ENCODE measurements around the gene AMTN. TPM values are rescaled to one million over a fixed set of nuclear protein-coding genes. Genes with fewer than 3 reads are reported as not detected.

The AMTN gene
- total and polyA plus RNA-seq, 4 donors, result not detected

DNA sequence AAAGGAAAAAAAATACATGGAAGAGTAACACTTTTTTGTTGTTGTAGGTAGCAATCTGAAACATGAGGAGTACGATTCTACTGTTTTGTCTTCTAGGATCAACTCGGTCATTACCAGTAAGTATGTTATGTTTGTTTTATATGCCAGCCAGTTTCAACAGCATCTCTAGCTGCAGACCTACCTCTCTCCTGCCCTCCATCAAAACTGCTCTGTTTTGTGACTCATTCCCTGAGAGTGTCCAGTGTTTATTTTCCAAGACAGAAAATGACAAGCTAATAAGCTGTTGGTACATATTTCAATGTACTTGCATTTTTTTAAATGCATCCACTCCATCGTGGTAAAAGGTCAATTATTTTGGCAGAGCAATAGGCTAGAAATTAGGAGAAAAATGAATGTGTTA lies 347 bp downstream of the AMTN start (continued):
- no peak for TF ChIP-seq EGR1 (IDR thresholded peaks at IDR 0.05; ENCODE audit: low read depth in 2 of 2)
- TF ChIP-seq, protein P1, sequence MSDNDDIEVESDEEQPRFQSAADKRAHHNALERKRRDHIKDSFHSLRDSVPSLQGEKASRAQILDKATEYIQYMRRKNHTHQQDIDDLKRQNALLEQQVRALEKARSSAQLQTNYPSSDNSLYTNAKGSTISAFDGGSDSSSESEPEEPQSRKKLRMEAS (IDR thresholded peaks at IDR 0.05), result no peak
- no peak for TF ChIP-seq YY1 (IDR thresholded peaks at IDR 0.05)
- TF ChIP-seq SP1 (IDR thresholded peaks at IDR 0.05), result no peak
- TF ChIP-seq FOXA1 (IDR thresholded peaks at IDR 0.05), result no peak

DNA sequence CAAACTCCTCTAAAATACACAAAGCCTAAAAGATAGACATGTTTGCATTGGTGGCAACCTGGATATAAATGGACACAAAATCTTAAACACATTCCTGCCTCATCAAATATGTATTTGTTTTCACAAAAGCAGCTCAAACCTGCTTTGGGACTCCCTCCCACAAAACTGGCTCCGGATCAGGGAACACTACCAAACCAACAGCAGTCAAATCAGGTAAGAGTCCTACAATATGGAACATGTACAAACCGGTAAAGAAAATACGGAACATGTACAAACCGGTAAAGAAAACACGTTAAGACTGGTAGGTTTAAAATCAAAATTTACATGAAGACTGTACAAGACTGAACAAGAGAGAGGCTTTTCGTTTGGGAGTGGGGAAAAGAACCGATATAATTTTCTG lies 4.3 kb downstream of the AMTN start:
- Histone ChIP-seq H3K27ac (ENCODE audit: low read depth in 1 of 2, low read length in 2 of 2) (no peak overlapping the region), H3K9ac (ENCODE audit: low read depth in 1 of 2, low read length in 2 of 2) (no peak overlapping the region), H3K27me3 (ENCODE audit: control insufficient read depth in 4 of 4, insufficient read depth in 4 of 4, low read length in 3 of 4) (peaks cover 0 to 6% (median 0%) of the 10 kb centered on the region in 4 donors), H3K9me3 (ENCODE audit: control insufficient read depth in 4 of 4, low read length in 3 of 4) (no peaks in the 10 kb centered on the region), H3K4me3 (ENCODE audit: low read depth in 1 of 3, low read length in 3 of 3) (no peak overlapping the region), H3K36me3 (ENCODE audit: control insufficient read depth in 4 of 4, insufficient read depth in 3 of 4, low read depth in 1 of 4, low read length in 3 of 4) (no peaks in the 10 kb centered on the region), H3K4me1 (ENCODE audit: control insufficient read depth in 4 of 4, insufficient read depth in 4 of 4, low read length in 3 of 4) (no peaks in the 10 kb centered on the region)
- TF ChIP-seq YY1 (IDR thresholded peaks at IDR 0.05) (no peak), GABPA (IDR thresholded peaks at IDR 0.05 in 1 of 2, conservative IDR thresholded peaks at IDR 0.05 in 1 of 2) (no peak), RAD21 (IDR thresholded peaks at IDR 0.05) (no peak), EGR1 (IDR thresholded peaks at IDR 0.05; ENCODE audit: low read depth in 2 of 2) (no peak), HNF4A (conservative IDR thresholded peaks at IDR 0.05) (no peak)
- TF ChIP-seq, protein P2, sequence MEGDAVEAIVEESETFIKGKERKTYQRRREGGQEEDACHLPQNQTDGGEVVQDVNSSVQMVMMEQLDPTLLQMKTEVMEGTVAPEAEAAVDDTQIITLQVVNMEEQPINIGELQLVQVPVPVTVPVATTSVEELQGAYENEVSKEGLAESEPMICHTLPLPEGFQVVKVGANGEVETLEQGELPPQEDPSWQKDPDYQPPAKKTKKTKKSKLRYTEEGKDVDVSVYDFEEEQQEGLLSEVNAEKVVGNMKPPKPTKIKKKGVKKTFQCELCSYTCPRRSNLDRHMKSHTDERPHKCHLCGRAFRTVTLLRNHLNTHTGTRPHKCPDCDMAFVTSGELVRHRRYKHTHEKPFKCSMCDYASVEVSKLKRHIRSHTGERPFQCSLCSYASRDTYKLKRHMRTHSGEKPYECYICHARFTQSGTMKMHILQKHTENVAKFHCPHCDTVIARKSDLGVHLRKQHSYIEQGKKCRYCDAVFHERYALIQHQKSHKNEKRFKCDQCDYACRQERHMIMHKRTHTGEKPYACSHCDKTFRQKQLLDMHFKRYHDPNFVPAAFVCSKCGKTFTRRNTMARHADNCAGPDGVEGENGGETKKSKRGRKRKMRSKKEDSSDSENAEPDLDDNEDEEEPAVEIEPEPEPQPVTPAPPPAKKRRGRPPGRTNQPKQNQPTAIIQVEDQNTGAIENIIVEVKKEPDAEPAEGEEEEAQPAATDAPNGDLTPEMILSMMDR (IDR thresholded peaks at IDR 0.05; ENCODE audit: low read depth, low read length, missing input control), result no peak
- TF ChIP-seq, protein P1 (IDR thresholded peaks at IDR 0.05), result no peak
- no peak for DNase-seq (ENCODE audit: low spot score)
- WGBS, result 87% methylated on average over 7 of the region's 7 CpGs

DNA sequence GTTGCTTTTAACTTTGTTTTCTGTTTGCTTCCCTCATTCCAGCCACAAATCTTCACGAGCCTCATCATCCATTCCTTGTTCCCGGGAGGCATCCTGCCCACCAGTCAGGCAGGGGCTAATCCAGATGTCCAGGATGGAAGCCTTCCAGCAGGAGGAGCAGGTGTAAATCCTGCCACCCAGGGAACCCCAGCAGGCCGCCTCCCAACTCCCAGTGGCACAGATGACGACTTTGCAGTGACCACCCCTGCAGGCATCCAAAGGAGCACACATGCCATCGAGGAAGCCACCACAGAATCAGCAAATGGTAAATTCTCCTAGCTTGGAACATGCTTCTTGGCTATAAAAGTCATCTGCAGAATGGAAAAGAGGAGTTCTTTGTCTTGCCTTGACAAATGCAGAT lies 12.6 kb downstream of the AMTN start:
- 77% methylated on average over 5 of the region's 5 CpGs for WGBS
- H3K27me3 ChIP-seq (ENCODE audit: control insufficient read depth in 4 of 4, insufficient read depth in 4 of 4, low read length in 3 of 4), result no peaks in the 10 kb centered on the region
- TF ChIP-seq, protein P2 (IDR thresholded peaks at IDR 0.05; ENCODE audit: low read depth, low read length, missing input control), result no peak
- TF ChIP-seq, protein P1 (IDR thresholded peaks at IDR 0.05), result no peak
- TF ChIP-seq RXRA (IDR thresholded peaks at IDR 0.05) (no peak), FOXA2 (IDR thresholded peaks at IDR 0.05) (no peak), RAD21 (IDR thresholded peaks at IDR 0.05) (no peak), GABPA (IDR thresholded peaks at IDR 0.05 in 1 of 2, conservative IDR thresholded peaks at IDR 0.05 in 1 of 2) (no peak), EGR1 (IDR thresholded peaks at IDR 0.05; ENCODE audit: low read depth in 2 of 2) (no peak), HNF4A (conservative IDR thresholded peaks at IDR 0.05) (no peak), YY1 (IDR thresholded peaks at IDR 0.05) (no peak), HNF4G (IDR thresholded peaks at IDR 0.05) (no peak), FOXA1 (IDR thresholded peaks at IDR 0.05) (no peak), TAF1 (conservative IDR thresholded peaks at IDR 0.05) (no peak), JUND (IDR thresholded peaks at IDR 0.05) (no peak), NR2F2 (IDR thresholded peaks at IDR 0.05) (no peak), SP1 (IDR thresholded peaks at IDR 0.05) (no peak)
- TF ChIP-seq, protein P3, sequence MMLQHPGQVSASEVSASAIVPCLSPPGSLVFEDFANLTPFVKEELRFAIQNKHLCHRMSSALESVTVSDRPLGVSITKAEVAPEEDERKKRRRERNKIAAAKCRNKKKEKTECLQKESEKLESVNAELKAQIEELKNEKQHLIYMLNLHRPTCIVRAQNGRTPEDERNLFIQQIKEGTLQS (IDR thresholded peaks at IDR 0.05), result no peak
- TF ChIP-seq, protein P4, sequence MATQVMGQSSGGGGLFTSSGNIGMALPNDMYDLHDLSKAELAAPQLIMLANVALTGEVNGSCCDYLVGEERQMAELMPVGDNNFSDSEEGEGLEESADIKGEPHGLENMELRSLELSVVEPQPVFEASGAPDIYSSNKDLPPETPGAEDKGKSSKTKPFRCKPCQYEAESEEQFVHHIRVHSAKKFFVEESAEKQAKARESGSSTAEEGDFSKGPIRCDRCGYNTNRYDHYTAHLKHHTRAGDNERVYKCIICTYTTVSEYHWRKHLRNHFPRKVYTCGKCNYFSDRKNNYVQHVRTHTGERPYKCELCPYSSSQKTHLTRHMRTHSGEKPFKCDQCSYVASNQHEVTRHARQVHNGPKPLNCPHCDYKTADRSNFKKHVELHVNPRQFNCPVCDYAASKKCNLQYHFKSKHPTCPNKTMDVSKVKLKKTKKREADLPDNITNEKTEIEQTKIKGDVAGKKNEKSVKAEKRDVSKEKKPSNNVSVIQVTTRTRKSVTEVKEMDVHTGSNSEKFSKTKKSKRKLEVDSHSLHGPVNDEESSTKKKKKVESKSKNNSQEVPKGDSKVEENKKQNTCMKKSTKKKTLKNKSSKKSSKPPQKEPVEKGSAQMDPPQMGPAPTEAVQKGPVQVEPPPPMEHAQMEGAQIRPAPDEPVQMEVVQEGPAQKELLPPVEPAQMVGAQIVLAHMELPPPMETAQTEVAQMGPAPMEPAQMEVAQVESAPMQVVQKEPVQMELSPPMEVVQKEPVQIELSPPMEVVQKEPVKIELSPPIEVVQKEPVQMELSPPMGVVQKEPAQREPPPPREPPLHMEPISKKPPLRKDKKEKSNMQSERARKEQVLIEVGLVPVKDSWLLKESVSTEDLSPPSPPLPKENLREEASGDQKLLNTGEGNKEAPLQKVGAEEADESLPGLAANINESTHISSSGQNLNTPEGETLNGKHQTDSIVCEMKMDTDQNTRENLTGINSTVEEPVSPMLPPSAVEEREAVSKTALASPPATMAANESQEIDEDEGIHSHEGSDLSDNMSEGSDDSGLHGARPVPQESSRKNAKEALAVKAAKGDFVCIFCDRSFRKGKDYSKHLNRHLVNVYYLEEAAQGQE (IDR thresholded peaks at IDR 0.05), result no peak
- TF ChIP-seq, protein P5, sequence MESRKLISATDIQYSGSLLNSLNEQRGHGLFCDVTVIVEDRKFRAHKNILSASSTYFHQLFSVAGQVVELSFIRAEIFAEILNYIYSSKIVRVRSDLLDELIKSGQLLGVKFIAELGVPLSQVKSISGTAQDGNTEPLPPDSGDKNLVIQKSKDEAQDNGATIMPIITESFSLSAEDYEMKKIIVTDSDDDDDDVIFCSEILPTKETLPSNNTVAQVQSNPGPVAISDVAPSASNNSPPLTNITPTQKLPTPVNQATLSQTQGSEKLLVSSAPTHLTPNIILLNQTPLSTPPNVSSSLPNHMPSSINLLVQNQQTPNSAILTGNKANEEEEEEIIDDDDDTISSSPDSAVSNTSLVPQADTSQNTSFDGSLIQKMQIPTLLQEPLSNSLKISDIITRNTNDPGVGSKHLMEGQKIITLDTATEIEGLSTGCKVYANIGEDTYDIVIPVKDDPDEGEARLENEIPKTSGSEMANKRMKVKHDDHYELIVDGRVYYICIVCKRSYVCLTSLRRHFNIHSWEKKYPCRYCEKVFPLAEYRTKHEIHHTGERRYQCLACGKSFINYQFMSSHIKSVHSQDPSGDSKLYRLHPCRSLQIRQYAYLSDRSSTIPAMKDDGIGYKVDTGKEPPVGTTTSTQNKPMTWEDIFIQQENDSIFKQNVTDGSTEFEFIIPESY (IDR thresholded peaks at IDR 0.05), result no peak

More for the DNA sequence above, 12.6 kb downstream of the AMTN start:
- Histone ChIP-seq H3K27ac (ENCODE audit: low read depth in 1 of 2, low read length in 2 of 2) (no peak overlapping the region), H3K4me1 (ENCODE audit: control insufficient read depth in 4 of 4, insufficient read depth in 4 of 4, low read length in 3 of 4) (no peaks in the 10 kb centered on the region), H3K9me3 (ENCODE audit: control insufficient read depth in 4 of 4, low read length in 3 of 4) (no peaks in the 10 kb centered on the region), H3K36me3 (ENCODE audit: control insufficient read depth in 4 of 4, insufficient read depth in 3 of 4, low read depth in 1 of 4, low read length in 3 of 4) (no peaks in the 10 kb centered on the region), H3K9ac (ENCODE audit: low read depth in 1 of 2, low read length in 2 of 2) (no peak overlapping the region), H3K4me3 (ENCODE audit: low read depth in 1 of 3, low read length in 3 of 3) (no peak overlapping the region)
- DNase-seq (ENCODE audit: low spot score), result no peak
